ENCODE results near the gene FYN. TPM values are rescaled to one million over a fixed set of nuclear protein-coding genes. Genes with fewer than 3 reads are reported as not detected.

Gene FYN
- total and polyA plus RNA-seq, 2 of the 8 experiments (the other 6 are each of a cell fraction or from before 2014, with no cell fraction given), result 46.8 to 97.2 TPM

DNA sequence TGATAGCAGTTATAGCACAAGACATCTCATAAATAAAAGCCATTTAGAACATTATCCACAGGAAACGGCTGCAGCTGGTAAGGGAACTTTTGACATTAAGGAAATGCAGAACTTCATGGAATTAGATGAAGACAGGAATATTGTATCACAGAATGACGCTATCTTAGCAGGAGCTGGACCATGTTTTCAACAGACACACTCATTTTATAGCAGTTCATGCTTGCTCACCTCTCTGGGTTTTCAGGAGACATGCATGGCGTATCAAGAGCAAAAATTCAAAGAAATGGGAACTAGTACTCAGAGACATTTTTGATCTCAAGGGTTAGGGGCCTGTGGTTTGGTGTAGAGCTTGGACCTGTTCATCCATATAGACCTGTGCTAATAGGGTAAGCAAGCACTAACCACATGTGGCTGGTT lies 125.0 kb downstream of the FYN start:
- H3K18ac ChIP-seq (ENCODE audit: extremely low read depth, low read length), result no peak overlapping the region
- H3K27me3 ChIP-seq (replicated peaks in 1 of 4; ENCODE audit: control insufficient read depth in 3 of 4, extremely low read depth in 1 of 4, insufficient read depth in 3 of 4, low read length in 3 of 4), result no peaks in the 10 kb centered on the region
- no peak overlapping the region for H2AFZ ChIP-seq (ENCODE audit: low read length)
- H2BK15ac ChIP-seq (ENCODE audit: low read length), result no peak overlapping the region
- H3K79me2 ChIP-seq (ENCODE audit: control insufficient read depth in 1 of 2, insufficient read depth in 2 of 2, low read length in 2 of 2), result peaks cover 0 to 8% of the 10 kb centered on the region in 2 experiments; a peak in 2 of 4 replicates
- no peak overlapping the region for H3K56ac ChIP-seq (replicated peaks; ENCODE audit: insufficient read length, low read depth, low read length)
- no peaks in the 10 kb centered on the region; the same call in 1 of the 2 replicates for H3K79me1 ChIP-seq (ENCODE audit: low read depth, low read length)
- peaks cover 3% of the 10 kb centered on the region; the same call in 1 of the 2 replicates for H3K23me2 ChIP-seq (ENCODE audit: low read depth, low read length)
- H3K14ac ChIP-seq (ENCODE audit: insufficient read length), result no peak overlapping the region
- ChIA-PET CTCF (ENCODE audit: partially characterized antibody) (interaction anchor here (0.9 to 2.3 kb wide), 4 partner anchors 12 to 26 kb away, joined by 3 to 7 read pairs (median 3); no protein-coding TSS in a partner anchor), POLR2A (ENCODE audit: partially characterized antibody) (no interaction called here)
- no peak overlapping the region for H2BK12ac ChIP-seq (ENCODE audit: low read depth, low read length)
- H3K27ac ChIP-seq (ENCODE audit: low read depth, low read length), result no peak overlapping the region
- H2AK5ac ChIP-seq (ENCODE audit: low read depth, low read length), result 0 out of 2 replicates have a peak overlapping the region, but pooled peaks have one; percentile 19
- DNase-seq (ENCODE audit: low read depth in 1 of 2, low spot score in 2 of 2) (peak in 1 of 2 experiments; percentile 17), FAIRE-seq (no peak)
- 87% methylated on average over 3 of the region's 3 CpGs; no CpG with 5 or more reads in 1 of the 2 experiments for WGBS, 2 experiments (ENCODE audit: extremely low coverage in 1 of 2, insufficient coverage in 1 of 2, insufficient read length in 1 of 2, insufficient replicate concordance in 2 of 2, low coverage in 1 of 2, low lambda C conversion rate in 2 of 2, missing lambda C conversion rate in 1 of 2)
- H4K20me1 ChIP-seq (replicated peaks in 1 of 2; ENCODE audit: control insufficient read depth in 1 of 2, insufficient read depth in 2 of 2, low read length in 2 of 2), result no peaks in the 10 kb centered on the region
- peaks cover 4 to 16% (median 13%) of the 10 kb centered on the region in 4 experiments; a peak in 5 of 7 replicates for H3K4me1 ChIP-seq (replicated peaks in 1 of 4; ENCODE audit: control insufficient read depth in 3 of 4, insufficient read depth in 4 of 4, low read length in 3 of 4)
- H3K4me2 ChIP-seq (ENCODE audit: insufficient read depth in 1 of 2, low read depth in 2 of 2, low read length in 2 of 2), result no peak overlapping the region
- no peaks in the 10 kb centered on the region for H3K36me3 ChIP-seq (ENCODE audit: control insufficient read depth in 2 of 4, insufficient read depth in 4 of 4, low read length in 3 of 4)
- H3K23ac ChIP-seq (ENCODE audit: insufficient read length), result no peak overlapping the region
- H2BK5ac ChIP-seq (ENCODE audit: low read depth, low read length), result no peak overlapping the region
- H4K91ac ChIP-seq (replicated peaks; ENCODE audit: insufficient read length, low read length), result no peak overlapping the region
- no peaks in the 10 kb centered on the region for H3K9me3 ChIP-seq (ENCODE audit: insufficient read depth in 2 of 2, low read depth in 1 of 2, low read length in 1 of 2)
- H3K4me3 ChIP-seq (ENCODE audit: extremely low read depth in 1 of 4, insufficient read depth in 2 of 4, low read depth in 3 of 4, low read length in 4 of 4), result no peak overlapping the region
- no peak overlapping the region for H2BK20ac ChIP-seq (ENCODE audit: low read length)
- no peak overlapping the region for H4K5ac ChIP-seq (ENCODE audit: insufficient read length, low read depth, low read length)
- no peak overlapping the region for H3K4ac ChIP-seq (replicated peaks; ENCODE audit: insufficient read length, low read depth, low read length)
- no peak overlapping the region for H3K9ac ChIP-seq (replicated peaks in 1 of 4; ENCODE audit: extremely low read depth in 1 of 4, low read depth in 3 of 4, low read length in 3 of 4)
- no peak overlapping the region for H2BK120ac ChIP-seq (replicated peaks; ENCODE audit: low read depth, low read length)
- no peak overlapping the region for H4K8ac ChIP-seq (ENCODE audit: extremely low read depth, insufficient read depth, low read length)
- no peak for TF ChIP-seq YY1 (IDR thresholded peaks at IDR 0.05; ENCODE audit: low read depth, low read length)
- no peak for TF ChIP-seq SIN3A (conservative IDR thresholded peaks at IDR 0.05 in 1 of 2, IDR thresholded peaks at IDR 0.05 in 1 of 2; ENCODE audit: low read depth in 1 of 2, low read length in 2 of 2)
- no peak for TF ChIP-seq TAF7 (optimal IDR thresholded peaks at IDR 0.05; ENCODE audit: borderline replicate concordance, low read depth, low read length)
- no peak for TF ChIP-seq HDAC6 (IDR thresholded peaks at IDR 0.05; ENCODE audit: low read depth, low read length)
- no peak for TF ChIP-seq CBX8 (IDR thresholded peaks at IDR 0.05; ENCODE audit: borderline replicate concordance, low read depth, low read length)
- TF ChIP-seq NRF1 (IDR thresholded peaks at IDR 0.05; ENCODE audit: low read depth, low read length), result no peak
- TF ChIP-seq RFX5 (IDR thresholded peaks at IDR 0.05; ENCODE audit: borderline replicate concordance, low read depth, low read length), result no peak
- no peak for TF ChIP-seq CEBPB (IDR thresholded peaks at IDR 0.05; ENCODE audit: low read depth, low read length)
